ENCODE data around the gene KAZALD1.

The KAZALD1 gene

DNA sequence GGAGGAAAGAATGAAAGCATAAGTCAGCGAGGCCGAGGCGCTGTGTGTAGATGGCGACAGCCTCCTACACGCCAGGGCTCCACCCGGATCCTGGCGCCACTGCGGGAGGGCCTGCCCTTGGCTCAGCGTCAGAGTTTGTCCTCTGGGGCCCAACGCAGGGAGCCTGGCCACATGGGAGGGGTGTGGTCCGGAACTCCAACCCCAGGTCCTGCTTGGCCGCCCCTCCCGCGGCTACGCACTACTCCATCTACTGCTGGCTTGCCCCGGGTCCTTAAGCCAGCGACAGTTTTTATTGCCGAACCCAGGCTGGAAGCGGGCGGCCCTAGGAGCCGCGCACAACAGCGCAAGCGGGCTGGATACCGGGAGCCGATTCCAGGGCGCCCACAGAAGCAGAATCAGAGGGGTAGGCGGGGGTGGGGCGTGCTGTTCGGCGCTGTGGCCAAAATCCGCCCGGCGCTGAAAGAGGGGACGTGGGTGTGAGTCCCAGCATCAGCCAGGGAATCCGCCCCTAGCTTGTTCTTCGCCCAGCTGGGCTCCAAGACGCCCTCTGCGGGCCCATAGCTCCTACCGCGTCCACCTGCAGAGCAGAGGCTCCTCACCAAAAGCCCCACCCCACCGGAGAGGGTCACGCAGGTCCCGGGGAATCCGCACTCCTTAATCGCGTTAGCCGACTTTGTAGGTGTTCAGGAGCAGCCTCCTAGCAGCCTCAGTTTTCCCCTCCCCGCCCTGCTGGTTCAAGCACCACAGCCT is 4.5 kb downstream of the KAZALD1 start:
- H3K4me3 ChIP-seq (ENCODE audit: control insufficient read depth, low read depth, low read length) = peak overlapping the region; percentile 56
- peak; percentile 76 for DNase-seq (ENCODE audit: low read depth)
- TF ChIP-seq, protein P1, sequence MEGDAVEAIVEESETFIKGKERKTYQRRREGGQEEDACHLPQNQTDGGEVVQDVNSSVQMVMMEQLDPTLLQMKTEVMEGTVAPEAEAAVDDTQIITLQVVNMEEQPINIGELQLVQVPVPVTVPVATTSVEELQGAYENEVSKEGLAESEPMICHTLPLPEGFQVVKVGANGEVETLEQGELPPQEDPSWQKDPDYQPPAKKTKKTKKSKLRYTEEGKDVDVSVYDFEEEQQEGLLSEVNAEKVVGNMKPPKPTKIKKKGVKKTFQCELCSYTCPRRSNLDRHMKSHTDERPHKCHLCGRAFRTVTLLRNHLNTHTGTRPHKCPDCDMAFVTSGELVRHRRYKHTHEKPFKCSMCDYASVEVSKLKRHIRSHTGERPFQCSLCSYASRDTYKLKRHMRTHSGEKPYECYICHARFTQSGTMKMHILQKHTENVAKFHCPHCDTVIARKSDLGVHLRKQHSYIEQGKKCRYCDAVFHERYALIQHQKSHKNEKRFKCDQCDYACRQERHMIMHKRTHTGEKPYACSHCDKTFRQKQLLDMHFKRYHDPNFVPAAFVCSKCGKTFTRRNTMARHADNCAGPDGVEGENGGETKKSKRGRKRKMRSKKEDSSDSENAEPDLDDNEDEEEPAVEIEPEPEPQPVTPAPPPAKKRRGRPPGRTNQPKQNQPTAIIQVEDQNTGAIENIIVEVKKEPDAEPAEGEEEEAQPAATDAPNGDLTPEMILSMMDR (conservative IDR thresholded peaks at IDR 0.05; ENCODE audit: control insufficient read depth, insufficient read depth, low read depth, low read length) = peak; percentile 49

GRCh38 chr10:101066896-101067355 is 5.1 kb downstream of the KAZALD1 start:
- TF ChIP-seq, protein P1 (conservative IDR thresholded peaks at IDR 0.05; ENCODE audit: control insufficient read depth, insufficient read depth, low read depth, low read length) = no peak
- H3K4me3 ChIP-seq (ENCODE audit: control insufficient read depth, low read depth, low read length) = peak overlapping the region; percentile 56
- peak; percentile 31 for DNase-seq (ENCODE audit: low read depth)

DNA sequence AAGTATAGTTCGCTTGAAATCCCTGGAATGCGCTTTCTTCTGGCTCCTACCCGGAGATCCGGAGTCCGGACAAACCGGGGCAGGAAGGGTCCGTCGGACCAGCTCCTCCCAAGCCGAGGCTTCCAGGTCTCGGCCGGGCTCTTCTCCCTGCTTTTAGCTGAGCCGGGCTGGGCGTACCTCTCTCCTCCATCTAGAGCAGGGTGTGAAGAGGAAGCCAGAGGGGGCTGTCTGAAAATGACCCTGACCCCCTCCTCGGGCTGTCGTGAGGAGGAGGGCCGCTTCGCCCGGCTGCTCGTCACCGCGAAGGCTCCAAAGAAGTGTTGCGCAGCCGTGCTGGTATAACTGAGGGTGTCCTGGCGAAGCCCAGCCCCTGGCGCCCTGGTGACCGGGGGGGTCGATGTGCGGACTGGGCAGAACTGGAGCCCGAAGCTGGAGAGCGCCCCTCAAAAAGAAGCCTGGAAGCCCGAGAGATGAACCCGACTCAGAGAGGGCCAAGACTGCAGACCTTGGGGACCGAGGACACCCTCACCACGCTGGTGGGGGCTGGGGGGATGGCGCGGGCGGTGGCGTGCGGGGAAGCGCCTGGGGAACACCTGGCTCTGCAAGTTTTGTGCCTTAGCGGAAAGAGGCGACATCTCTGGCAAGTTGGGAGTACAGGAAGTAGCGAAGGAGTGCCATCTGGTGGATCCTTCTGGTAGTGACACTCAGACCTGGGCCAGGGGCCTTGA is 5.7 kb downstream of the KAZALD1 start:
- TF ChIP-seq, protein P1 (conservative IDR thresholded peaks at IDR 0.05; ENCODE audit: control insufficient read depth, insufficient read depth, low read depth, low read length) = peak; percentile 89
- H3K4me3 ChIP-seq (ENCODE audit: control insufficient read depth, low read depth, low read length) = peak overlapping the region; percentile 56
- peak; percentile 83 for DNase-seq (ENCODE audit: low read depth)

- DNase-seq (ENCODE audit: low read depth) = no peak
- H3K4me3 ChIP-seq (ENCODE audit: control insufficient read depth, low read depth, low read length) = no peak overlapping the region
- TF ChIP-seq, protein P1 (conservative IDR thresholded peaks at IDR 0.05; ENCODE audit: control insufficient read depth, insufficient read depth, low read depth, low read length) = no peak
Observed at GRCh38 chr10:101069441-101069840, 7.7 kb downstream of the KAZALD1 start.

DNA sequence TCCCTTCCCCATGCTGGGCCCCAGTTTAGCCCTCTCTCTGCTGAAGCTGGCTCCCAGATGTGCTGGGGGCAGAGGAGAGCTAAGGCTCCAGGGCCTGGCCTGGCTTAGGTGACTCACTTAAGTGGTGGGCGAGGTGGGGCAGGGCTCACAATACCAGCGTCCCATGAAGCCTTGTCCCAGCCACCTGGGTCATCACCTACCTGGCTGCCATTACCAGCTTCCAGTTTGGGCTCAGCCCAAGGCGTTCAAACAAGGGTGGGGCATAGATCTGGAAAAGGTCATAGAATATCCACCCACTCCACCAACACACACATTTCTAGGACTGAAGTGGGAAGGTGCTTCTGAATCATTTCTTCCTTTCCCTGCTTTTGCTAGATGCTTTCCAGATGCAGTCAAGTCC is 8.3 kb downstream of the KAZALD1 start:
- H3K4me3 ChIP-seq (ENCODE audit: control insufficient read depth, low read depth, low read length) = no peak overlapping the region
- peak; percentile 27 for DNase-seq (ENCODE audit: low read depth)
- TF ChIP-seq, protein P1 (conservative IDR thresholded peaks at IDR 0.05; ENCODE audit: control insufficient read depth, insufficient read depth, low read depth, low read length) = no peak

- TF ChIP-seq, protein P1 (conservative IDR thresholded peaks at IDR 0.05; ENCODE audit: control insufficient read depth, insufficient read depth, low read depth, low read length) = no peak
- no peak overlapping the region for H3K4me3 ChIP-seq (ENCODE audit: control insufficient read depth, low read depth, low read length)
- DNase-seq (ENCODE audit: low read depth) = peak; percentile 86
Observed at GRCh38 chr10:101071267-101071884, 9.6 kb downstream of the KAZALD1 start.

Measured in fibroblast of mammary gland (primary cell).